Vagina (tissue), 2 donors: ENCODE data around the gene EEF1G.

Experiments
- POLR2A ChIP-seq, 2 donors: fragments of 450-650 bp; IDR thresholded peaks; one replicate each; pipeline ENCODE4 v1.6.1; 2017; ENCODE audit warnings: antibody characterized with exemption in 2 of 2, mild to moderate bottlenecking in 2 of 2, moderate library complexity in 2 of 2
- POLR2AphosphoS5 ChIP-seq, 2 donors: sonication (generic); formaldehyde crosslinking; IDR thresholded peaks; one replicate each; pipeline ENCODE4 v1.9.0; 2017; ENCODE audit warnings: antibody characterized with exemption in 2 of 2, mild to moderate bottlenecking in 2 of 2, low read depth in 1 of 2; ENCODE audit not compliant: insufficient read depth in 1 of 2
- TF ChIP-seq, protein P1 (sequence below), 3 experiments: fragments of 450-650 bp in 2 of 3; fragments of 200-600 bp in 1 of 3; sonication (generic) in 1 of 3; IDR thresholded peaks; one replicate each; pipeline ENCODE4 v1.5.1; 2017 to 2019; ENCODE audit warnings: antibody characterized with exemption in 3 of 3, mild to moderate bottlenecking in 2 of 3, moderate library complexity in 2 of 3

GRCh38 chr11:62575156-62575555 lies 1.5 kb upstream of the EEF1G start:
- no peak for TF ChIP-seq POLR2A (IDR thresholded peaks at IDR 0.05)
- TF ChIP-seq POLR2AphosphoS5 (IDR thresholded peaks at IDR 0.05; ENCODE audit: insufficient read depth in 1 of 2, low read depth in 1 of 2): no peak
- TF ChIP-seq, protein P1, sequence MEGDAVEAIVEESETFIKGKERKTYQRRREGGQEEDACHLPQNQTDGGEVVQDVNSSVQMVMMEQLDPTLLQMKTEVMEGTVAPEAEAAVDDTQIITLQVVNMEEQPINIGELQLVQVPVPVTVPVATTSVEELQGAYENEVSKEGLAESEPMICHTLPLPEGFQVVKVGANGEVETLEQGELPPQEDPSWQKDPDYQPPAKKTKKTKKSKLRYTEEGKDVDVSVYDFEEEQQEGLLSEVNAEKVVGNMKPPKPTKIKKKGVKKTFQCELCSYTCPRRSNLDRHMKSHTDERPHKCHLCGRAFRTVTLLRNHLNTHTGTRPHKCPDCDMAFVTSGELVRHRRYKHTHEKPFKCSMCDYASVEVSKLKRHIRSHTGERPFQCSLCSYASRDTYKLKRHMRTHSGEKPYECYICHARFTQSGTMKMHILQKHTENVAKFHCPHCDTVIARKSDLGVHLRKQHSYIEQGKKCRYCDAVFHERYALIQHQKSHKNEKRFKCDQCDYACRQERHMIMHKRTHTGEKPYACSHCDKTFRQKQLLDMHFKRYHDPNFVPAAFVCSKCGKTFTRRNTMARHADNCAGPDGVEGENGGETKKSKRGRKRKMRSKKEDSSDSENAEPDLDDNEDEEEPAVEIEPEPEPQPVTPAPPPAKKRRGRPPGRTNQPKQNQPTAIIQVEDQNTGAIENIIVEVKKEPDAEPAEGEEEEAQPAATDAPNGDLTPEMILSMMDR (IDR thresholded peaks at IDR 0.05): no peak
